Measurements from ENCODE around the gene RUFY1. TPM values are rescaled to one million over a fixed set of nuclear protein-coding genes. Genes with fewer than 3 reads are reported as not detected.

The RUFY1 gene
- polyA plus RNA-seq, 1 donor from 2014 or later, result 31.3 TPM

DNA sequence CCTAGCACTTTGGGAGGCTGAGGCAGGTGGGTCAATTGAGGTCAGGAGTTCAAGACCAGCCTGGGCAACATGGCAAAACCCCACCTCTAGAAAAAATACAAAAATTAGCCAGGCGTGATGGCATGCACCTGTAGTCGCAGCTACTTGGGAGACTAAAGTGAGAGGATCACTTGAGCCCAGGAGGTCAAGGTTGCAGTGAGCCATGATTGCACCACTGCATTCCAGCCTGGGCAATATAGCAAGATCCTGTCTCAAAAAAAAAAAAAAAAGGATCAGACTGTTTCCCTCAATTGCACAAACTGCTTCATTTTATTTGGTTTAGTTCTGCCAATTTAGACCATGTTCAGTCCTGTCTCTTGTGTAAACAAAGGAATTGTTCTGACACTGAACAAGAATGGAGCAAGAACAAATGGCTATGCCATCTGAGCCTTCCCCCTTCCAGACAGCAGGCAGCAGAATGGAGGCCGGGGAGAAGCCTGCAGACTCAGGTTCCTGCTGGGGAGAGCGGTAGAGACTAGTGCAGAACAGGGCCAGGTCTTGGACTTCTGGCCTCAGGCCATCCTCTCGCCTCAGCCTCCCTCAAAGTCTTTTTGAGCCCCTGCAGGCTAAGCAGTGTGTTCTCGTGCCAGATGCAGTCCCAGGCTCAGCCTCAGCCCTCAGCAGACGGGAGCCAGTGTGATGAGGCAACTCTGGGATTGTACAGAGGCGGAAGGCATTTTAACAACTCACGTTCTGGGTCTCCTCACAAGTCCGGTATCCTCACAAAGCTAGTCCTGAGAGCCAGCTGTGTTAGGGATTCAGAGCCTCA, 54.9 kb downstream of the RUFY1 start:
- no peak overlapping the region for H3K4me2 ChIP-seq (ENCODE audit: low read length)
- H3K27me3 ChIP-seq (ENCODE audit: insufficient read depth, low read depth, low read length), result no peaks in the 10 kb centered on the region
- H2AFZ ChIP-seq (ENCODE audit: low read depth, low read length), result no peak overlapping the region
- TF ChIP-seq SMC3 (conservative IDR thresholded peaks at IDR 0.05; ENCODE audit: poor library complexity) (no peak), MXI1 (conservative IDR thresholded peaks at IDR 0.05; ENCODE audit: poor library complexity, severe bottlenecking) (no peak), EP300 (conservative IDR thresholded peaks at IDR 0.05; ENCODE audit: poor library complexity, severe bottlenecking) (no peak), RAD21 (conservative IDR thresholded peaks at IDR 0.05) (no peak), EZH2 (IDR thresholded peaks at IDR 0.05; ENCODE audit: borderline replicate concordance, insufficient read depth, low read length, poor library complexity, severe bottlenecking) (no peak), TAF1 (IDR thresholded peaks at IDR 0.05; ENCODE audit: low read depth) (no peak)
- TF ChIP-seq, protein P1, sequence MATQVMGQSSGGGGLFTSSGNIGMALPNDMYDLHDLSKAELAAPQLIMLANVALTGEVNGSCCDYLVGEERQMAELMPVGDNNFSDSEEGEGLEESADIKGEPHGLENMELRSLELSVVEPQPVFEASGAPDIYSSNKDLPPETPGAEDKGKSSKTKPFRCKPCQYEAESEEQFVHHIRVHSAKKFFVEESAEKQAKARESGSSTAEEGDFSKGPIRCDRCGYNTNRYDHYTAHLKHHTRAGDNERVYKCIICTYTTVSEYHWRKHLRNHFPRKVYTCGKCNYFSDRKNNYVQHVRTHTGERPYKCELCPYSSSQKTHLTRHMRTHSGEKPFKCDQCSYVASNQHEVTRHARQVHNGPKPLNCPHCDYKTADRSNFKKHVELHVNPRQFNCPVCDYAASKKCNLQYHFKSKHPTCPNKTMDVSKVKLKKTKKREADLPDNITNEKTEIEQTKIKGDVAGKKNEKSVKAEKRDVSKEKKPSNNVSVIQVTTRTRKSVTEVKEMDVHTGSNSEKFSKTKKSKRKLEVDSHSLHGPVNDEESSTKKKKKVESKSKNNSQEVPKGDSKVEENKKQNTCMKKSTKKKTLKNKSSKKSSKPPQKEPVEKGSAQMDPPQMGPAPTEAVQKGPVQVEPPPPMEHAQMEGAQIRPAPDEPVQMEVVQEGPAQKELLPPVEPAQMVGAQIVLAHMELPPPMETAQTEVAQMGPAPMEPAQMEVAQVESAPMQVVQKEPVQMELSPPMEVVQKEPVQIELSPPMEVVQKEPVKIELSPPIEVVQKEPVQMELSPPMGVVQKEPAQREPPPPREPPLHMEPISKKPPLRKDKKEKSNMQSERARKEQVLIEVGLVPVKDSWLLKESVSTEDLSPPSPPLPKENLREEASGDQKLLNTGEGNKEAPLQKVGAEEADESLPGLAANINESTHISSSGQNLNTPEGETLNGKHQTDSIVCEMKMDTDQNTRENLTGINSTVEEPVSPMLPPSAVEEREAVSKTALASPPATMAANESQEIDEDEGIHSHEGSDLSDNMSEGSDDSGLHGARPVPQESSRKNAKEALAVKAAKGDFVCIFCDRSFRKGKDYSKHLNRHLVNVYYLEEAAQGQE (IDR thresholded peaks at IDR 0.05; ENCODE audit: borderline replicate concordance), result no peak
- TF ChIP-seq, protein P2, sequence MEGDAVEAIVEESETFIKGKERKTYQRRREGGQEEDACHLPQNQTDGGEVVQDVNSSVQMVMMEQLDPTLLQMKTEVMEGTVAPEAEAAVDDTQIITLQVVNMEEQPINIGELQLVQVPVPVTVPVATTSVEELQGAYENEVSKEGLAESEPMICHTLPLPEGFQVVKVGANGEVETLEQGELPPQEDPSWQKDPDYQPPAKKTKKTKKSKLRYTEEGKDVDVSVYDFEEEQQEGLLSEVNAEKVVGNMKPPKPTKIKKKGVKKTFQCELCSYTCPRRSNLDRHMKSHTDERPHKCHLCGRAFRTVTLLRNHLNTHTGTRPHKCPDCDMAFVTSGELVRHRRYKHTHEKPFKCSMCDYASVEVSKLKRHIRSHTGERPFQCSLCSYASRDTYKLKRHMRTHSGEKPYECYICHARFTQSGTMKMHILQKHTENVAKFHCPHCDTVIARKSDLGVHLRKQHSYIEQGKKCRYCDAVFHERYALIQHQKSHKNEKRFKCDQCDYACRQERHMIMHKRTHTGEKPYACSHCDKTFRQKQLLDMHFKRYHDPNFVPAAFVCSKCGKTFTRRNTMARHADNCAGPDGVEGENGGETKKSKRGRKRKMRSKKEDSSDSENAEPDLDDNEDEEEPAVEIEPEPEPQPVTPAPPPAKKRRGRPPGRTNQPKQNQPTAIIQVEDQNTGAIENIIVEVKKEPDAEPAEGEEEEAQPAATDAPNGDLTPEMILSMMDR (IDR thresholded peaks at IDR 0.05; ENCODE audit: poor library complexity, severe bottlenecking), result no peak
- H3K27ac ChIP-seq (ENCODE audit: low read length), result no peak overlapping the region
- no peak overlapping the region for H3K9ac ChIP-seq (ENCODE audit: low read length)
- H3K36me3 ChIP-seq (ENCODE audit: insufficient read depth, low read length), result no peaks in the 10 kb centered on the region
- H3K79me2 ChIP-seq (replicated peaks; ENCODE audit: insufficient read depth, low read length), result no peaks in the 10 kb centered on the region
- H3K4me3 ChIP-seq (ENCODE audit: low read length), result no peak overlapping the region
- H3F3A ChIP-seq (ENCODE audit: insufficient read depth, low read length, poor library complexity, severe bottlenecking), result no peaks in the 10 kb centered on the region
- no peaks in the 10 kb centered on the region for H3K9me2 ChIP-seq (ENCODE audit: insufficient read depth, low read length)
- H4K20me1 ChIP-seq (ENCODE audit: insufficient read depth), result no peaks in the 10 kb centered on the region
- no peaks in the 10 kb centered on the region for H3K9me3 ChIP-seq (ENCODE audit: low read length)

DNA sequence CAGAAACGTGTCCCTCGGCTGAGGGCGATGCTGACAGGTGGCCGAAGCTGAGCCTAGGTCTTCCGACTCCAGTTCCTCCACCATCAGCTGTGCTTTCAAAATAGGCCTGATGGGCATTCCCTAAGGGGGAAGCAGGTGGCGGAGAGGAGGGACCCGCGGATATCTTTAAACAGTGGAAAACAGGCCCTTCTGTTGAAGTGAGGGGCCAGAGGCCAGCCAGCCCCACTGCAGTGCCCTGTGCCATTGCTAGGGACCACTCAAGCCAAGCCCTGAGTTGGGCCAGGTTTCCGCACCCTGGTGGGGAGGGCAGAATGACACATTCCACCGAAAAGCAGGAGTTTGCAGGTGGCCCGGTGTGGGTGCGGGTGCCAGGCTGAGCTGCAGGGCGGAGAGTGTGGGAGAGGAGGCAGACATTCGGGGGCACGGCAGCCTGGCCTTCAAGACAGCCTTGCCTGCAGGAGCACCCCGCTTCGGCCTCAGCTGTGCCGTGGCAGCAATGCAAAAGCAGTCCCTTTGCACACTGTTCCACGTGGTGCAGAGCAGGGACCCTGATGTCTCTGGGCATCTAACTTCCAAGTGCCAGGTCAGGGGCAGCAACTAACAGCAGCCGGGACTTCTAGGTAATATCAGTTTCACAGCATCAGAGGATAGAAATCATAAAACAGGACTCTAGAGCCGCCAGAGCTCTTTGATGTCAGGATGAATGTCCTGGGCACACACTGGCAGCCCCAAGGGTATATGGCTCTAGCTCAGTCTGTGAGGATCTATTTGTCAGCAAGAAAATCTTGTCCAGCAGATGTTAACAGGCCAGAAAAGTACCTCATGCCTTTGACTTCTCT, 55.9 kb downstream of the RUFY1 start:
- no peaks in the 10 kb centered on the region for H3K9me2 ChIP-seq (ENCODE audit: insufficient read depth, low read length)
- TF ChIP-seq EP300 (conservative IDR thresholded peaks at IDR 0.05; ENCODE audit: poor library complexity, severe bottlenecking), result no peak
- TF ChIP-seq, protein P1 (IDR thresholded peaks at IDR 0.05; ENCODE audit: borderline replicate concordance), result no peak
- no peak overlapping the region for H3K4me2 ChIP-seq (ENCODE audit: low read length)
- no peak overlapping the region for H3K27ac ChIP-seq (ENCODE audit: low read length)
- H3K79me2 ChIP-seq (replicated peaks; ENCODE audit: insufficient read depth, low read length), result no peaks in the 10 kb centered on the region
- no peak overlapping the region for H2AFZ ChIP-seq (ENCODE audit: low read depth, low read length)
- H3K4me3 ChIP-seq (ENCODE audit: low read length), result no peak overlapping the region
- H3K36me3 ChIP-seq (ENCODE audit: insufficient read depth, low read length), result no peaks in the 10 kb centered on the region
- H3K27me3 ChIP-seq (ENCODE audit: insufficient read depth, low read depth, low read length), result no peaks in the 10 kb centered on the region
- no peak overlapping the region for H3K9ac ChIP-seq (ENCODE audit: low read length)
- no peaks in the 10 kb centered on the region for H3F3A ChIP-seq (ENCODE audit: insufficient read depth, low read length, poor library complexity, severe bottlenecking)
- H3K9me3 ChIP-seq (ENCODE audit: low read length), result no peaks in the 10 kb centered on the region
- H4K20me1 ChIP-seq (ENCODE audit: insufficient read depth), result no peaks in the 10 kb centered on the region

Measured in neural cell (in vitro differentiated cells).